ENCODE results near the gene ZNF672. TPM values are rescaled to one million over a fixed set of nuclear protein-coding genes. Genes with fewer than 3 reads are reported as not detected.

The ZNF672 gene
- polyA plus RNA-seq, 4 donors = 17.2 to 25.7 (median 21.3) TPM

DNA sequence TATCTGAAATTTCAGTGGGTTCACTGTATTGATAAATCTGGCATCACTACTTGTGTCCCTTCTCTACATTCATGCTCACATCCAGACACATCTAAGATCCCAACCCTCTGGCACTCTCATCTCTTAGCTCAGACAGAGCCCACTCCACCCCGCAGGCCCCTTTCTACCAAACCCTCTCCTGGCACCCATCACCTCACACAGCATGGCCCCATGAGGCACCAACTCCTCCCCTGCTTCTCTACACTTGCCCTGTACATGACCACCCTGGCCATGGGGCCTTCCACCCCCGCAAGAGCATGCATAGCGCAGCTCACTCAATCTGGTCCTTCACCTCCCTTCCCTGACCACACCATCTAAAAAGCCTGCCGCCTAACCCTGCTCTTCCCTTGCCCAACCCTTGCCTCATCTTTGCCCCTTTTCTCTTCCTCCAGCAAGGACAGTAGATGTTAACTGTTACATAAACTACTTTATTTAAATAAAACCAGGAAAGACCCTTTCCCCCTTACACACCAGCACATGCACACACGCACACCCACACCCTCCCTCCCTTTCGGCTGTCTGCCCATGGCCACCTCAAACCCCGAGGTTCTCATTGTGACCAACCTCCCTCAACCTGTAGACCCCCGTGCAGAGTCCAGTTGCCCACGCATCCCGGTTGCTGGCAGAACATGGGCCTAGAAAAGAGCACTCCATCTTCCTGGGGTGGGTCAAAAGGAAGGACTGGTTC lies 27.9 kb upstream of the ZNF672 start:
- FAIRE-seq (no peak), DNase-seq (no peak)
- 71 to 78% (median 74%) methylated on average over 10 of the region's 10 CpGs for WGBS, 3 donors

DNA sequence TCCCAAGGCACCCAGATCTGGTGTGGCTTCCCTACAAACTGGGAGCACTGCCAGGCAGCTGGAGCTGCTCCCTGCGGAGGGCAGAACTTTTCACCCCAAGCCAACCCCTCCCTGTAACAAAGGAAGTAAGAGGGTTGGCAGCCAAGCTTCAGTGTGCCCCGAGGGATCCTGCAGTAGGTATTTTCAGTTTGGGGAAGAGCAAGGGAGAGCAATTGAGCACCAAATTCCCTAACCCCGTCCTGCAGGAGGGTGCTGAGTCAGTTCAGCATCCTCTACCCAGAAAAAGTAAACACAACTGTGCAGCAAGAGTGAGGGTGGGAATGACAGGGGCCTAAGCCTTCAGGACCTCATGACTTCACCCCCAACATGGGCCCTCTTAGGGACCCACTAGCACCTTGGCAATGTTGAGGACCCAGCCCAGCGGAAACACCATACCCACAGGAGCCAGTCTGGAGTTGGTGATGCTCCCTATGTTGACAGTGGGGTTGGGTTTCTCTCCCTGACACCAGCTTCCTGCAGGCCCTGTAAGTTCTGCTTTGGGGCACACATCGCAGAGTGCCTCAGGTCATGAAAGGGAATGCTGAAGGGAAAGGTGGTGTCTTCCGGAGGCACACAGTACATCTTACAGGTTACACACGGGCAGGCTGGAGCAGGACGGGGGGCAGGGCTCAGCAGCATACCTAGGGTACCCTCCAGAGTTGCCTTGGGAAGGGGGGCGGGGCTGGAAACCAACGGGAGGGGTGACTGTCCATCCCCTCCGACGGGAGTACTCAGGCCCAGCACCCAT lies 27.1 kb upstream of the ZNF672 start:
- H3K27ac ChIP-seq (ENCODE audit: low read depth in 1 of 3, low read length in 2 of 3) = no peak overlapping the region
- FAIRE-seq (no peak), DNase-seq (peak in 1 of 2 donors; percentile 58)
- H3K27me3 ChIP-seq (ENCODE audit: control insufficient read depth in 3 of 3, insufficient read depth in 3 of 3, low read length in 3 of 3) = no peaks in the 10 kb centered on the region
- 51 to 65% (median 53%) methylated on average over 12 of the region's 12 CpGs for WGBS, 3 donors
- peaks cover 0 to 51% (median 14%) of the 10 kb centered on the region in 3 donors for H3K36me3 ChIP-seq (ENCODE audit: control insufficient read depth in 3 of 3, insufficient read depth in 2 of 3, low read depth in 1 of 3, low read length in 3 of 3)
- peaks cover 0 to 12% (median 0%) of the 10 kb centered on the region in 3 donors for H3K4me1 ChIP-seq (ENCODE audit: control insufficient read depth in 3 of 3, insufficient read depth in 2 of 3, low read depth in 1 of 3, low read length in 2 of 3)
- H3K9me3 ChIP-seq (ENCODE audit: control insufficient read depth in 2 of 2, insufficient read depth in 1 of 2, low read depth in 1 of 2, low read length in 1 of 2) = no peaks in the 10 kb centered on the region
- no peak overlapping the region for H3K4me3 ChIP-seq (ENCODE audit: low read depth in 1 of 3, low read length in 3 of 3)

More for the DNA sequence above, 27.9 kb upstream of the ZNF672 start:
- Histone ChIP-seq H3K36me3 (ENCODE audit: control insufficient read depth in 3 of 3, insufficient read depth in 2 of 3, low read depth in 1 of 3, low read length in 3 of 3) (peaks cover 0 to 46% (median 9%) of the 10 kb centered on the region in 3 donors), H3K9me3 (ENCODE audit: control insufficient read depth in 2 of 2, insufficient read depth in 1 of 2, low read depth in 1 of 2, low read length in 1 of 2) (no peaks in the 10 kb centered on the region), H3K4me3 (ENCODE audit: low read depth in 1 of 3, low read length in 3 of 3) (no peak overlapping the region), H3K27me3 (ENCODE audit: control insufficient read depth in 3 of 3, insufficient read depth in 3 of 3, low read length in 3 of 3) (no peaks in the 10 kb centered on the region), H3K4me1 (ENCODE audit: control insufficient read depth in 3 of 3, insufficient read depth in 2 of 3, low read depth in 1 of 3, low read length in 2 of 3) (peaks cover 0 to 18% (median 3%) of the 10 kb centered on the region in 3 donors), H3K27ac (ENCODE audit: low read depth in 1 of 3, low read length in 2 of 3) (no peak overlapping the region)

DNA sequence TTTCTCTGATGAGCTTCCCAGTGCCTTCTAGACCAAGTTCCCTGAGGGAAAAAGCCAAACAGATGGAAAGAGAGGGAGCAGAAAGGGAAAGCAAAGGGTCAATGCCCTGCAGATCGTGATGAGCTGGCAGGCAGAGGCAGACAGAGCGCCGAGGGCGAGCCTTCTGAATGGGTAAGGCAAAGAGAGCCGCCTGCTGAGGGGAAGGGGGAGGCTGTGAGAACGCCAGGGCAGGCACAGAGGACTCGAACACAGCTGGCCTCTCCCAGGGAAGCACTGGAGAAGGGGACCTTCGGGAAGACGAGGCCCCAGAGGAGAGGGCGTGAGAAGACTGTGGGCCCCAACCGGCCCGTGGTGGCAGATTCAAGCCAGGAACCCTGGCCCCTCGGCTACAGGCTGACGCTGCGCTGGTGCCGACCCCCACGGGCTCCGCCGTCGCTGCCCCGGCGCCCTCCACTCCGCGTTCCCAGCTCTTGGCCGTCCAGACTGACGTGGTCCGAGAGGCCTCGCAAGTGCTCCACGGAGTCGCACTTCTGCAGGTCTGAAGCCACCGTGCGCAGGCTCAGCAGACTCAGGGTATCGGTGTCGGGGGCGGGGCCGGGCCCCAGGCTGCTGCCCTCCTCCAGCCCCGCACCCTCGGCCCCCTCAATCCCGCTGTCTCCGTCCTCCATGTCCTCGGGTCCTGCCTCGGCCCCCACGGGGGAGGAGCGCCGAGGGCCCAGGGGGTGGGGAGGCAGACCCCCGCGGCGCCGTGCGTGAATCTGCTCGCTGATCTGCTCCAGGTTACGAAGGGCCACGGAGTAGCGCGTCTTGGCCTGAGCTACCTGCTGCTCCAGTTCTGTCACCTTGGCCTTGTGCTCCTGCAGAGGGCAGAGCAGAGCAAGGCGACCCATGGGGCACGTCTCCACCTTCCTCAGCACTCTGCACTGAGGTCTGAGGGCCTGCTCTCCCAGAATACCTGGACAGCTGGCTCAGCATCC lies 26.2 kb upstream of the ZNF672 start:
- no peak overlapping the region for H3K4me3 ChIP-seq (ENCODE audit: low read depth in 1 of 3, low read length in 3 of 3)
- no peak overlapping the region for H3K27ac ChIP-seq (ENCODE audit: low read depth in 1 of 3, low read length in 2 of 3)
- H3K36me3 ChIP-seq (ENCODE audit: control insufficient read depth in 3 of 3, insufficient read depth in 2 of 3, low read depth in 1 of 3, low read length in 3 of 3) = peaks cover 0 to 59% (median 18%) of the 10 kb centered on the region in 3 donors
- H3K27me3 ChIP-seq (ENCODE audit: control insufficient read depth in 3 of 3, insufficient read depth in 3 of 3, low read length in 3 of 3) = no peaks in the 10 kb centered on the region
- DNase-seq = peak in 1 of 2 donors; percentile 18
- H3K4me1 ChIP-seq (ENCODE audit: control insufficient read depth in 3 of 3, insufficient read depth in 2 of 3, low read depth in 1 of 3, low read length in 2 of 3) = peaks cover 0 to 3% (median 0%) of the 10 kb centered on the region in 3 donors
- FAIRE-seq = no peak
- H3K9me3 ChIP-seq (ENCODE audit: control insufficient read depth in 2 of 2, insufficient read depth in 1 of 2, low read depth in 1 of 2, low read length in 1 of 2) = no peaks in the 10 kb centered on the region
- WGBS, 3 donors = 89 to 90% (median 89%) methylated on average over 52 to 57 of the region's 57 CpGs

DNA sequence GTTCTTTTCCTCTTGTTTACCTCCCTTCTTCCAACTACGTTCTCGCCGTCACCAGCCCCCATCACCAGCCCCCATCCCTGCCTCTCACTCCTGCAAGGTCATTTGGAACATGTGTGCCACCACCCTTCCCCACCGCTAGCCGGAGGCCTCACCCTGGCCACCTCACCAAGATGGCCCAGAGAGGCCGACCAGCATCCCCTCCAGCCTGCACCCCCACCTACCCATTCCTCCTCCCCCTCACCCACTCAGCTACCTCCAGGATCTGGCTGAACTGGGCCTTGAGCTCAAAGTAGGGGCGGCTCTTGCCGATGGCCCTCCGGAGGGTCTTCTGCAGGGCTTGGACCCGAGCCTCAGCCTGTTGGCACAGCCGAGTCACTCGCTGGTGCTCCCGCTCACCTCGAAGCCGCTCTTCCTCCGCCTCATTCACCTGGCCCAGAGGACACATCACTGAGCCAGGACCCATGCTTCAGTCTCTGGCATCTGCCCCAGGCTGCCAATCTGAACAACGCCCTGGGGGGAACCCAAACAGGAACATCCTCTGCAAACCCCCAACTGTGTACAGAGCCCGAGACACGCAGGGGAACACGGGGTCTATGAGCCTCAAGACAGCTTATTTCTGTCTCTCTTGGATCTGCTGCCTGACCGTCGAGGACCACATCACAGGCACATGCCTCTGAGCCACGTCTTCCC lies 25.1 kb upstream of the ZNF672 start:
- FAIRE-seq = no peak
- peaks cover 0 to 67% (median 18%) of the 10 kb centered on the region in 3 donors for H3K36me3 ChIP-seq (ENCODE audit: control insufficient read depth in 3 of 3, insufficient read depth in 2 of 3, low read depth in 1 of 3, low read length in 3 of 3)
- no peak overlapping the region for H3K4me3 ChIP-seq (ENCODE audit: low read depth in 1 of 3, low read length in 3 of 3)
- WGBS, 3 donors = 96 to 97% (median 97%) methylated on average over 23 of the region's 23 CpGs
- H3K9me3 ChIP-seq (ENCODE audit: control insufficient read depth in 2 of 2, insufficient read depth in 1 of 2, low read depth in 1 of 2, low read length in 1 of 2) = no peaks in the 10 kb centered on the region
- H3K27ac ChIP-seq (ENCODE audit: low read depth in 1 of 3, low read length in 2 of 3) = no peak overlapping the region
- H3K27me3 ChIP-seq (ENCODE audit: control insufficient read depth in 3 of 3, insufficient read depth in 3 of 3, low read length in 3 of 3) = no peaks in the 10 kb centered on the region
- no peaks in the 10 kb centered on the region for H3K4me1 ChIP-seq (ENCODE audit: control insufficient read depth in 3 of 3, insufficient read depth in 2 of 3, low read depth in 1 of 3, low read length in 2 of 3)
- no peak for DNase-seq

DNA sequence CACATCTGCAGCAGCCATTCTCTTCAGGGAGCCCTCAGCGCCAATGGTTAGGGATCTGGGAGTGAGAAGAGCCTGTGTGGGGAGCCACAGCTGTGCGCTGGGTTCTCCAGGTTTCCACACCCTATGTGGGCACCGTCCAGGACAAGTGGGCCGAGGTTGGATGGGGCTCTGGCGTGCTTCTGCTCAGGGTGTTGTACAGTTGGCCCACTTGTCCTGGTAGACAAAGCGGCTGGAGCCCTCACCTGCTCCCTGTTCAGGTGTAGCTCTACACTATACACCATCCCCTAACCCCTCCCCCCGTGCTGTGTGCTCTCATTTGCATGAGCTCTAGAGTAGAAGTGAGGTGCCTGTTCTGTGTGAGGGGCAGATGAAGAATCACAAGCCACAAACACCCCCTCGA lies 24.5 kb upstream of the ZNF672 start:
- Histone ChIP-seq H3K27ac (ENCODE audit: low read depth in 1 of 3, low read length in 2 of 3) (no peak overlapping the region), H3K4me3 (ENCODE audit: low read depth in 1 of 3, low read length in 3 of 3) (no peak overlapping the region), H3K36me3 (ENCODE audit: control insufficient read depth in 3 of 3, insufficient read depth in 2 of 3, low read depth in 1 of 3, low read length in 3 of 3) (peaks cover 0 to 73% (median 18%) of the 10 kb centered on the region in 3 donors), H3K9me3 (ENCODE audit: control insufficient read depth in 2 of 2, insufficient read depth in 1 of 2, low read depth in 1 of 2, low read length in 1 of 2) (no peaks in the 10 kb centered on the region), H3K27me3 (ENCODE audit: control insufficient read depth in 3 of 3, insufficient read depth in 3 of 3, low read length in 3 of 3) (no peaks in the 10 kb centered on the region), H3K4me1 (ENCODE audit: control insufficient read depth in 3 of 3, insufficient read depth in 2 of 3, low read depth in 1 of 3, low read length in 2 of 3) (no peaks in the 10 kb centered on the region)
- FAIRE-seq = no peak
- no peak for DNase-seq
- WGBS, 3 donors = 94 to 96% (median 95%) methylated on average over 8 of the region's 8 CpGs

- no peaks in the 10 kb centered on the region for H3K27me3 ChIP-seq (ENCODE audit: control insufficient read depth in 3 of 3, insufficient read depth in 3 of 3, low read length in 3 of 3)
- 89 to 95% (median 94%) methylated on average over 16 of the region's 16 CpGs for WGBS, 3 donors
- H3K9me3 ChIP-seq (ENCODE audit: control insufficient read depth in 2 of 2, insufficient read depth in 1 of 2, low read depth in 1 of 2, low read length in 1 of 2) = no peaks in the 10 kb centered on the region
- no peak overlapping the region for H3K27ac ChIP-seq (ENCODE audit: low read depth in 1 of 3, low read length in 2 of 3)
- DNase-seq = no peak
- H3K4me1 ChIP-seq (ENCODE audit: control insufficient read depth in 3 of 3, insufficient read depth in 2 of 3, low read depth in 1 of 3, low read length in 2 of 3) = no peaks in the 10 kb centered on the region
- no peak overlapping the region for H3K4me3 ChIP-seq (ENCODE audit: low read depth in 1 of 3, low read length in 3 of 3)
- peaks cover 0 to 79% (median 18%) of the 10 kb centered on the region in 3 donors for H3K36me3 ChIP-seq (ENCODE audit: control insufficient read depth in 3 of 3, insufficient read depth in 2 of 3, low read depth in 1 of 3, low read length in 3 of 3)
- FAIRE-seq = no peak
Observed at GRCh38 chr1:248814351-248814750, 23.7 kb upstream of the ZNF672 start.

DNA sequence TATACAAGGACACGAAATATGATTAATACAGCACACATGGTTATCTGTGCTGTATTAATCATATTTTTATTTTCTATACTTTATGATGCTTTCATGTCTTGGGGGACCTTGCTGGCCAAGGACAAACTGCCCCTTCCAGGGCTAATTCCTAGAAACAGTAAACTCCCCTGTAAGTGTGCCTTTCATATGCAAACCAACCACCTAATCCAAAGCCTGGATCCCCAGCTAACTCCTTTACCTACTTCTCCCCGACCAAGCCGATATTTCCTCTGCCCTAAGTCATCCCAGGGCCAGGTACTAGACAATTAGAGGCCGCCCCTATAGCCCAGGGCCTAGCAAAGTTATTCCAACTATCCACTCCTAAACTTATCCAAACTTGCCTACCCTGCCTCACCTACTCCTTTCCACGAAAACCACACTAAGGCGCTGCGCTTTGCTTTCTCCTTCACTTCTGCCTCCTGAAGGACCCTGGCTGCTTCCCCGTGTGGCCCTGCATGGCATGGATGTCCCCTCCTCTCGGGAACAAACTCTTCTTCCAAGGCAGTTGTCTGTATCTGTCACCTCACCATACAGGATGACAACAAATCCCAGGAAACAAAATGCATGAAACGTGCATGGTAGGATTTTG lies 22.5 kb upstream of the ZNF672 start:
- WGBS, 3 donors = 91 to 94% (median 93%) methylated on average over 10 of the region's 10 CpGs
- FAIRE-seq (no peak), DNase-seq (no peak)
- H3K36me3 ChIP-seq (ENCODE audit: control insufficient read depth in 3 of 3, insufficient read depth in 2 of 3, low read depth in 1 of 3, low read length in 3 of 3) = peaks cover 0 to 86% (median 18%) of the 10 kb centered on the region in 3 donors
- no peaks in the 10 kb centered on the region for H3K4me1 ChIP-seq (ENCODE audit: control insufficient read depth in 3 of 3, insufficient read depth in 2 of 3, low read depth in 1 of 3, low read length in 2 of 3)
- no peak overlapping the region for H3K27ac ChIP-seq (ENCODE audit: low read depth in 1 of 3, low read length in 2 of 3)
- H3K27me3 ChIP-seq (ENCODE audit: control insufficient read depth in 3 of 3, insufficient read depth in 3 of 3, low read length in 3 of 3) = no peaks in the 10 kb centered on the region
- no peaks in the 10 kb centered on the region for H3K9me3 ChIP-seq (ENCODE audit: control insufficient read depth in 2 of 2, insufficient read depth in 1 of 2, low read depth in 1 of 2, low read length in 1 of 2)
- no peak overlapping the region for H3K4me3 ChIP-seq (ENCODE audit: low read depth in 1 of 3, low read length in 3 of 3)
